Thoracic aorta (tissue), 2 donors: Measurements from ENCODE around the gene CDH26. TPM values are rescaled to one million over a fixed set of nuclear protein-coding genes. Genes with fewer than 3 reads are reported as not detected.
"Not testable (repeated sequence)": the region's sequence is repeated elsewhere in the genome, so short reads cannot be mapped to it uniquely, and the experiment has no call there.

Experiments used
- ATAC-seq: fragments of 150-250 bp; one replicate; pipeline ENCODE4 v1.8.0; 2017; ENCODE audit warnings: low read depth; ENCODE audit not compliant: insufficient number of reproducible peaks, low FRiP score
- DNase-seq: peaks from one replicate; pipeline ENCODE4 v3.0.0-alpha.2; 2020; ENCODE audit warnings: low spot score
- H3K27ac ChIP-seq, 2 donors: fragments of 200-600 bp; sonication (generic); 1 replicate in 1 of 2; 2 replicates in 1 of 2; pipeline ENCODE4 v1.5.1; 2016; ENCODE audit warnings: mild to moderate bottlenecking in 2 of 2, moderate library complexity in 2 of 2
- H3K27me3 ChIP-seq: fragments of 200-600 bp; sonication (generic); replicated peaks from 2 replicates; pipeline ENCODE4 v1.6.0; 2016; ENCODE audit warnings: mild to moderate bottlenecking; ENCODE audit not compliant: insufficient read depth
- H3K36me3 ChIP-seq: fragments of 200-600 bp; sonication (generic); one replicate; pipeline ENCODE4 v1.5.1; 2016
- H3K4me1 ChIP-seq, 2 donors: fragments of 200-600 bp; sonication (generic); 1 replicate in 1 of 2; 2 replicates in 1 of 2; pipeline versions ENCODE4 v1.5.1 to v1.6.0; 2016; ENCODE audit warnings: low read depth in 2 of 2, mild to moderate bottlenecking in 1 of 2; ENCODE audit not compliant: control insufficient read depth in 1 of 2
- H3K4me3 ChIP-seq: fragments of 200-600 bp; sonication (generic); 2 replicates; pipeline ENCODE4 v1.5.1; 2016; ENCODE audit warnings: mild to moderate bottlenecking
- H3K9me3 ChIP-seq: fragments of 200-600 bp; sonication (generic); 2 replicates; pipeline ENCODE4 v1.5.1; 2016
- total RNA-seq, 2 donors: library from RNA; depleted of rRNA; stranded (reverse); fragments of >200 nt; gene quantifications; one replicate each; pipeline versions ENCODE4 v1.1.0 to v1.2.3, GENCODE V29; 2016
- TF ChIP-seq, protein P1 (sequence below): fragments of 200-600 bp; sonication (generic); IDR thresholded peaks from one replicate; pipeline ENCODE4 v1.5.1; 2019; ENCODE audit warnings: antibody characterized with exemption

The CDH26 gene
- total RNA-seq, 2 donors from 2014 or later, result 2.3 to 2.5 TPM

DNA sequence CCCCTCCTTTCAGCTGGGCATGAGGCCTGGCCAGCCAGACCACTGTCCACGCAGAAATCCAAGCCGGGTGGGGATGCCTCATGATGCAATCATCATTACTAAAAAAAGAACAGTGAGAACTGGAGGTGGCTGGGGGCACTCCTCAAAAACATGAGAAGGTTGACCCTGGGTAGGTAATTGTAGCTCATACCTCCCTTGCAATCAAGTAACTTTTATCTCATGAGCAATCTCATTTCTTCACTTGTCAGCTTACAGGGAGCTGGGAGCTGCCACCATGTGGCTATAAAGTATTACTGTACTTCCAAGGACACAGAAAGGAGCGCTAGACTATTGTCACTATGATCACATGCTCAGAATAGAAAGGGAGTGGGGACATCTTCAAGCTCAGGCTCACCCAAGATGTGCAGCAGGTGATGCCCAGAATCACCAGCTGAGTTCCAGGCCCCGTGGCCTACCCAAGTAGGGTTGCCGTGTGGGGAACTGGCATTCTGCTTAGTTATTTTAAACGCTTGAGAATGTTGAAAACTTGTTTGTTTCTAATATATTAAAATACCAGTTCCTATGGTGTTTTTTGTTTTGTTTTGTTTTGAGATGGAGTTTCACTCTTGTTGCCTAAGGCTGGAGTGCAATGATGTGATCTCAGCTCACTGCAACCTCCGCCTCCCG, 3.0 kb upstream of the CDH26 start:
- H3K36me3 ChIP-seq, result no peaks in the 10 kb centered on the region
- no peaks in the 10 kb centered on the region for H3K27me3 ChIP-seq
- H3K27ac ChIP-seq, result no peak overlapping the region
- H3K9me3 ChIP-seq, result no peaks in the 10 kb centered on the region
- DNase-seq (no peak), ATAC-seq (no peak)
- H3K4me1 ChIP-seq, result no peaks in the 10 kb centered on the region
- TF ChIP-seq, protein P1, sequence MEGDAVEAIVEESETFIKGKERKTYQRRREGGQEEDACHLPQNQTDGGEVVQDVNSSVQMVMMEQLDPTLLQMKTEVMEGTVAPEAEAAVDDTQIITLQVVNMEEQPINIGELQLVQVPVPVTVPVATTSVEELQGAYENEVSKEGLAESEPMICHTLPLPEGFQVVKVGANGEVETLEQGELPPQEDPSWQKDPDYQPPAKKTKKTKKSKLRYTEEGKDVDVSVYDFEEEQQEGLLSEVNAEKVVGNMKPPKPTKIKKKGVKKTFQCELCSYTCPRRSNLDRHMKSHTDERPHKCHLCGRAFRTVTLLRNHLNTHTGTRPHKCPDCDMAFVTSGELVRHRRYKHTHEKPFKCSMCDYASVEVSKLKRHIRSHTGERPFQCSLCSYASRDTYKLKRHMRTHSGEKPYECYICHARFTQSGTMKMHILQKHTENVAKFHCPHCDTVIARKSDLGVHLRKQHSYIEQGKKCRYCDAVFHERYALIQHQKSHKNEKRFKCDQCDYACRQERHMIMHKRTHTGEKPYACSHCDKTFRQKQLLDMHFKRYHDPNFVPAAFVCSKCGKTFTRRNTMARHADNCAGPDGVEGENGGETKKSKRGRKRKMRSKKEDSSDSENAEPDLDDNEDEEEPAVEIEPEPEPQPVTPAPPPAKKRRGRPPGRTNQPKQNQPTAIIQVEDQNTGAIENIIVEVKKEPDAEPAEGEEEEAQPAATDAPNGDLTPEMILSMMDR, result no peak
- H3K4me3 ChIP-seq, result no peak overlapping the region

DNA sequence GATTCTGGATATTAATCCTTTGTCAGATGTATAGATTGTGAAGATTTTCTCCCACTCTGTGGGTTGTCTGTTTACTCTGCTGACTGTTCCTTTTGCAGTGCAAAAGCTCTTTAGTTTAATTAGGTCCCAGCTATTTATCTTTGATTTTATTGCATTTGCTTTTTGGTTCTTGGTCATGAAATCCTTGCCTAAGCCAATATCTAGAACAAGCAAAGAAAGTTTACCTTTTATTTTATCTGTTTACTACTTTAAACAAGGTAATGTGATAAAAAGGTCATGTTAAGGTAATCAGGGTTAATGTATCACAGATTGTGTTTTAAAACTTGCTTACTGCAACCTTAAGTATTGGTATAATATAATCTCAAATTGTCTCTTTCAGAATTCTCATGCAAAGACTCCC, 655 bp upstream of the CDH26 start:
- H3K36me3 ChIP-seq, H3K27ac ChIP-seq, H3K9me3 ChIP-seq, H3K4me3 ChIP-seq, ATAC-seq, H3K27me3 ChIP-seq, DNase-seq, H3K4me1 ChIP-seq: not testable (repeated sequence)

DNA sequence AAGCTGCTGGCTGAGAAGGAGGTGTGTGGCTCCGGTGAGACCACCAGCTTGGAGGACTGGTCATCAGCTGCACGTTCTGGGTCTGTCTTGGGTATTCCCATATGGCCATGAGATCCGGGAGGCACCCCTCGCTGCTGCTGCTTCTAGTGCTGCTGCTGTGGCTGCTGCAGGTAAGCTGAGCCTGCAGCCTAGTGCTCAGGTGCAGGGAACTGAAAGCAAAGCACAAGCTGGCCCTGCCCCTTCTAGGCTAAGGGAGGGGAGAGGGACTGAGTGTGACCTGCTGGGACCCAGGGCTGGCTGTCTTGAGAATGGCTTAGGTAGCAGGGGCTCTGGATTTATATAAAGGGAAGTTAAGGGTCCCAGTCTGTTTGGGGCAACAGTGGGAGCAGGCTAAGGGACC, 403 bp downstream of the CDH26 start:
- H3K36me3 ChIP-seq, result no peaks in the 10 kb centered on the region
- no peaks in the 10 kb centered on the region for H3K4me1 ChIP-seq
- no peaks in the 10 kb centered on the region for H3K9me3 ChIP-seq
- TF ChIP-seq, protein P1, result no peak
- DNase-seq (no peak), ATAC-seq (no peak)
- no peaks in the 10 kb centered on the region for H3K27me3 ChIP-seq
- H3K4me3 ChIP-seq, result no peak overlapping the region
- no peak overlapping the region for H3K27ac ChIP-seq

DNA sequence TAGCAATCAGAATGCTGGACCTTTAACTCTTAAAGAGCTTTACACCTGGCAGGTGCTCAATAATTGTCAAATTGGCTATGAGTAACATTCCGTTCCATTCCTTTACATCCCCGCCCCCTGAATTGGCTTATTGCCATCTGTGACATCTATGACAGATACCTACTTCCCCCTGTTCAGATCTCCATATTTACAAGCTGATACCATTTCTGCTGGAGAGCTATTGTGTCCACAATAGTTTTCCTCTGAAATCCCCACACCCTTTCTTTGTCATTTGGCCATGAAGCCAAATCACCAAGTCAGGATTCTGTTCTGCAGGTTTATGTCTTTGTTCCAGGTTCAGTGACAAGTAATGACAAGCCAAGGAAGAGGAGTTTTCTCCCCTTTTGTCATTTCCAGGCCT, 3.2 kb downstream of the CDH26 start:
- DNase-seq (no peak), ATAC-seq (no peak)
- Histone ChIP-seq H3K36me3 (no peaks in the 10 kb centered on the region), H3K9me3 (no peaks in the 10 kb centered on the region), H3K4me1 (no peaks in the 10 kb centered on the region), H3K27ac (no peak overlapping the region), H3K4me3 (no peak overlapping the region), H3K27me3 (no peaks in the 10 kb centered on the region)
- TF ChIP-seq, protein P1, result no peak

DNA sequence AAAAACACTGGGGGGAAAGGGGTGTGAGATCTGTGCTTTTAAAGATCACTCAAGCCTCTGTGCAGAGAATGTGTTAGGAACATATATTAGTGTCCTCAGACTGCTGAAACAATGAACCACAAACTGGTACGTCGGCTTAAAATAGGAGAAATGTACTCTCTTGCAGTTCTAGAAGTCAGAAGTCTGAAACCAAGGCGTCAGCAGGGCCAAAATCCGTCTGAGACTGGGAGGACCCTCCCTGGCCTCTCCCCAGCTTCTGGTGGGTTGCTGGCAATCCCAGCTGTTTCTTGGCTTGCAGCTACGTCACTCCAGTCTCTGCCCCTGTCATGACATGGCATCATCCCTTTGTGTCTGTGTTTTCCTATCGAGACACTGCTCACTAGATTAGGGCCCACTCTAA, 3.9 kb downstream of the CDH26 start:
- TF ChIP-seq, protein P1, result no peak
- ATAC-seq, result no peak

DNA sequence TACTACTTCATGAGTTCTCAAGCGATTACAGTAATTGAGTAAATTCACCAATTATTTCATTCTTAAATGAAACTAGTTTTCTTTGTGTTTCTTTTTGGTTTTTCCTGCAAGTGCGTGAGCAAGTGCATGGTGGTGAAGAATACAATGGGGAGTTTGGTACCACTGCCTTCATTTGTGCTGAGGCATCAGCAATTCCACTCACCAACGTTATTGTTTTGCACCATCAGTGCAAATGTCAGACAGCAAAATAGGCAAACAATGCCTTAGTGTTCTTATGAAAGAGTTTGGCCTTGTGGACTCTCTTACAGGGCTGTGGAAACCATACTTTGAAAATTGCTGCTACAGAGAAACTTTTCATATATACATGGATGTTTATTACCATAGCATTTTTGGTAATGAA, 8.2 kb downstream of the CDH26 start:
- no peak overlapping the region for H3K27ac ChIP-seq
- H3K36me3 ChIP-seq, result no peaks in the 10 kb centered on the region
- no peak for ATAC-seq
- H3K4me3 ChIP-seq, result no peak overlapping the region
- H3K27me3 ChIP-seq, result no peaks in the 10 kb centered on the region
- H3K9me3 ChIP-seq, result no peaks in the 10 kb centered on the region
- TF ChIP-seq, protein P1, result no peak
- no peak for DNase-seq
- no peaks in the 10 kb centered on the region for H3K4me1 ChIP-seq

More for the DNA sequence above, 3.9 kb downstream of the CDH26 start:
- Histone ChIP-seq H3K27ac (no peak overlapping the region), H3K27me3 (no peaks in the 10 kb centered on the region), H3K9me3 (no peaks in the 10 kb centered on the region), H3K4me3 (no peak overlapping the region), H3K4me1 (no peaks in the 10 kb centered on the region), H3K36me3 (no peaks in the 10 kb centered on the region)
- no peak for DNase-seq
